AG09319 (cell line): ENCODE measurements around the gene SLC47A2.

Experiments
- DNase-seq: peaks from one replicate; pipeline ENCODE4 v3.0.0-alpha.2; 2010; ENCODE audit warnings: low read depth; ENCODE audit errors: extremely low read depth
- CTCF ChIP-seq: IDR thresholded peaks from 2 replicates; pipeline ENCODE4 v1.5.1; 2011; ENCODE audit warnings: low read depth, mild to moderate bottlenecking, inconsistent platforms, low read length, moderate library complexity

The SLC47A2 gene

GRCh38 chr17:19642373-19642893 is 74.0 kb downstream of the SLC47A2 start:
- DNase-seq = no peak

GRCh38 chr17:19641687-19642372 is 74.6 kb downstream of the SLC47A2 start:
- DNase-seq = no peak
- no peak for TF ChIP-seq CTCF

More at GRCh38 chr17:19642373-19642893, 74.0 kb downstream of the SLC47A2 start:
- TF ChIP-seq CTCF = no peak

- no peak for TF ChIP-seq CTCF
- no peak for DNase-seq
These were observed 84.5 kb downstream of the SLC47A2 start for GRCh38 chr17:19631905-19632304.

GRCh38 chr17:19630661-19631060 is 85.7 kb downstream of the SLC47A2 start:
- no peak for DNase-seq
- TF ChIP-seq CTCF = no peak

DNA sequence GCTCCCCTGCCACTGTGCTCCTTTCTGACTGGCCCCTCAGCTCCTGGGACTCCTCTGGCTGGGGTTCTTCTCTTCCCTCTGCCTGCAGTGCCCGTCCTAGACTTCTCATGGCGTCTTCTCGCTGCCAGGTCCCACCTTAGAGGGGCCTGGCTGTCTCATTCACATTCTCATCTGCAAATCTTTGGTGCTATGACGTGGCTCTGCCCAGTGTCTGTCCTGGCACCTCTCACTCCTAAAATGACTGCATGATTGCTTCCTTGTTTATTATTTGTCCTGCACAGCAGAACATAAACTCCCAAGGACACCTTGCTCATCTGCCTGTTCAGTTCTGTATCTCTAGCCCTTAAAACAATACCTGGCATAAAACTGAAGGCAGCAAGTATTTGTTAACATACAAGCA is 86.3 kb downstream of the SLC47A2 start:
- no peak for DNase-seq
- no peak for TF ChIP-seq CTCF

DNA sequence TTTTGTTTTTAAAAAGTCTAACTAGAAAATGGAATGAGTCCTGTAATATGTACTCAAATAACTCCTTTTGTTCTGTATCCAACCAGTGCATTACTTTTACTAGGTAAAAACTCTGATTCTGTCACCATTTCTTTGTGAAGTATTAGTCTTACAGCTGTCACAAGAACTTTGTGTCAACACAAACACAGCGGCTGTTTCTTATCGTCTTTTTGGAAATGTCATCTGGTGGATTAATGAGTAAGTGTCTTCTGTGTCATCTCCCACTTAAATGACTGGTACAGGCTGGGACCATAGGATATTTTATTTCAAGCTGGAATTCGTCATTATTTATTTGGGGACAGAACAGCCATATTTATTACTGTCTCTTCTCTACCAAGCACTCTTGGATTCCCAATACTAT is 86.9 kb downstream of the SLC47A2 start:
- no peak for DNase-seq
- TF ChIP-seq CTCF = no peak
